WERI-Rb-1 (cell line): ENCODE data around the gene GRAMD4.

ENCODE experiments used
- DNase-seq: peaks from one replicate; pipeline ENCODE4 v3.0.0-alpha.2; 2020
- H3K27ac ChIP-seq: fragments of 250-450 bp; sonication (Bioruptor Pico); 2 replicates; pipeline ENCODE4 v1.5.1; 2020; ENCODE audit warnings: mild to moderate bottlenecking, moderate library complexity
- H3K27me3 ChIP-seq: fragments of 250-450 bp; sonication (Bioruptor Pico); 2 replicates; pipeline ENCODE4 v1.5.1; 2021; ENCODE audit warnings: mild to moderate bottlenecking, low read depth, moderate library complexity; ENCODE audit not compliant: insufficient read depth, severe bottlenecking
- H3K36me3 ChIP-seq: fragments of 250-450 bp; sonication (Bioruptor Pico); 2 replicates; pipeline ENCODE4 v1.5.1; 2020; ENCODE audit warnings: mild to moderate bottlenecking, moderate library complexity
- H3K4me3 ChIP-seq: 2 replicates; pipeline ENCODE4 v1.5.1; 2011; ENCODE audit warnings: low read depth, mild to moderate bottlenecking, control low read depth, low read length
- H3K9me3 ChIP-seq: fragments of 250-450 bp; sonication (Bioruptor Pico); 2 replicates; pipeline ENCODE4 v1.5.1; 2021; ENCODE audit warnings: mild to moderate bottlenecking, moderate library complexity; ENCODE audit not compliant: severe bottlenecking
- CTCF ChIP-seq: IDR thresholded peaks from 2 replicates; pipeline ENCODE4 v1.5.1; 2011; ENCODE audit warnings: low read depth, mild to moderate bottlenecking, control low read depth, inconsistent platforms, low read length

The GRAMD4 gene

GRCh38 chr22:46650078-46650810 lies 30.1 kb downstream of the GRAMD4 start:
- Histone ChIP-seq H3K9me3 (no peaks in the 10 kb centered on the region), H3K4me3 (no peak overlapping the region), H3K27me3 (no peaks in the 10 kb centered on the region), H3K36me3 (no peaks in the 10 kb centered on the region), H3K27ac (no peak overlapping the region)
- no peak for DNase-seq
- no peak for TF ChIP-seq CTCF

GRCh38 chr22:46651316-46651715 lies 31.1 kb downstream of the GRAMD4 start:
- Histone ChIP-seq H3K9me3 (no peaks in the 10 kb centered on the region), H3K4me3 (no peak overlapping the region), H3K27me3 (no peaks in the 10 kb centered on the region), H3K36me3 (no peaks in the 10 kb centered on the region), H3K27ac (no peak overlapping the region)
- DNase-seq, result no peak
- no peak for TF ChIP-seq CTCF

GRCh38 chr22:46652081-46652846 lies 32.1 kb downstream of the GRAMD4 start:
- DNase-seq, result no peak
- no peak for TF ChIP-seq CTCF
- Histone ChIP-seq H3K36me3 (no peaks in the 10 kb centered on the region), H3K4me3 (no peak overlapping the region), H3K27me3 (no peaks in the 10 kb centered on the region), H3K9me3 (no peaks in the 10 kb centered on the region), H3K27ac (no peak overlapping the region)

- H3K4me3 ChIP-seq, result no peak overlapping the region
- H3K36me3 ChIP-seq, result no peaks in the 10 kb centered on the region
- H3K27me3 ChIP-seq, result no peaks in the 10 kb centered on the region
- TF ChIP-seq CTCF, result no peak
- no peak overlapping the region for H3K27ac ChIP-seq
- no peak for DNase-seq
- H3K9me3 ChIP-seq, result no peaks in the 10 kb centered on the region
Observed at GRCh38 chr22:46652847-46653331, 32.7 kb downstream of the GRAMD4 start.

- Histone ChIP-seq H3K27me3 (no peaks in the 10 kb centered on the region), H3K4me3 (no peak overlapping the region), H3K27ac (no peak overlapping the region), H3K36me3 (no peaks in the 10 kb centered on the region), H3K9me3 (no peaks in the 10 kb centered on the region)
- DNase-seq, result no peak
- no peak for TF ChIP-seq CTCF
Observed at GRCh38 chr22:46653596-46653995, 33.4 kb downstream of the GRAMD4 start.
